Gastrocnemius medialis (tissue), 4 donors: ENCODE measurements around the gene GNAQ. TPM values are rescaled to one million over a fixed set of nuclear protein-coding genes. Genes with fewer than 3 reads are reported as not detected.

ENCODE experiments used
- ATAC-seq, 2 donors: fragments of 150-250 bp; one replicate each; pipeline ENCODE4 v1.9.1; 2016
- DNase-seq, 2 donors: peaks; one replicate each; pipeline ENCODE4 v3.0.0-alpha.2; 2019
- H3K27ac ChIP-seq, 4 donors: fragments of 200-600 bp; sonication (generic); 1 replicate in 1 of 4; 2 replicates in 3 of 4; pipeline ENCODE4 v1.5.1; 2016 to 2018; ENCODE audit warnings: mild to moderate bottlenecking in 2 of 4, moderate library complexity in 1 of 4
- H3K27me3 ChIP-seq, 3 donors: fragments of 200-600 bp; sonication (generic) in 2 of 3; 1 replicate in 1 of 3; 2 replicates in 2 of 3; pipeline versions ENCODE4 v1.5.1 to v1.6.0; 2016 to 2019; ENCODE audit warnings: mild to moderate bottlenecking in 1 of 3, moderate library complexity in 1 of 3
- H3K36me3 ChIP-seq, 2 donors: fragments of 200-600 bp; sonication (generic) in 1 of 2; one replicate each; pipeline ENCODE4 v1.5.1; 2017 to 2018
- H3K4me1 ChIP-seq, 2 donors: fragments of 200-600 bp; sonication (generic) in 1 of 2; one replicate each; pipeline ENCODE4 v1.5.1; 2016 to 2017; ENCODE audit warnings: mild to moderate bottlenecking in 2 of 2
- H3K4me3 ChIP-seq, 4 donors: fragments of 200-600 bp; sonication (generic) in 3 of 4; 1 replicate in 1 of 4; 2 replicates in 3 of 4; pipeline ENCODE4 v1.5.1; 2016 to 2019; ENCODE audit warnings: mild to moderate bottlenecking in 2 of 4
- H3K9me3 ChIP-seq, 3 donors: fragments of 200-600 bp; sonication (generic) in 2 of 3; 1 replicate in 1 of 3; 2 replicates in 2 of 3; pipeline ENCODE4 v1.5.1; 2016 to 2019
- POLR2A ChIP-seq, 2 donors: fragments of 450-650 bp; IDR thresholded peaks; one replicate each; pipeline ENCODE4 v1.6.1; 2017; ENCODE audit warnings: antibody characterized with exemption in 2 of 2, mild to moderate bottlenecking in 2 of 2, moderate library complexity in 2 of 2
- in situ Hi-C, 4 donors: fragments of 200-750 bp; cut with MboI; loops; one replicate each; pipeline versions ENCODE4 v1.15.0 to v1.8.0; 2017; ENCODE audit warnings: low sequenced_read_pairs in 4 of 4
- intact Hi-C: fragments of 100-400 bp; cut with DNase I; formaldehyde crosslinking; loops from one replicate; pipeline ENCODE4 v1.15.1; 2023; ENCODE audit warnings: low total_unique reads
- total RNA-seq, 4 donors: library from RNA; depleted of rRNA; stranded (reverse); fragments of >200 nt; gene quantifications; one replicate each; pipeline versions ENCODE4 v1.1.0 to v1.2.3, GENCODE V29; 2016
- TF ChIP-seq, protein P1 (sequence below), 5 experiments: fragments of 450-650 bp in 3 of 5; fragments of 200-600 bp in 2 of 5; sonication (generic) in 2 of 5; IDR thresholded peaks in 4 of 5; conservative IDR thresholded peaks in 1 of 5; 1 replicate in 4 of 5; 2 replicates in 1 of 5; pipeline ENCODE4 v1.5.1; 2016 to 2019; ENCODE audit warnings: antibody characterized with exemption in 5 of 5, mild to moderate bottlenecking in 3 of 5, moderate library complexity in 3 of 5

Gene GNAQ
- total RNA-seq, 4 donors from 2014 or later, result 11.3 to 25.9 (median 18.7) TPM

DNA sequence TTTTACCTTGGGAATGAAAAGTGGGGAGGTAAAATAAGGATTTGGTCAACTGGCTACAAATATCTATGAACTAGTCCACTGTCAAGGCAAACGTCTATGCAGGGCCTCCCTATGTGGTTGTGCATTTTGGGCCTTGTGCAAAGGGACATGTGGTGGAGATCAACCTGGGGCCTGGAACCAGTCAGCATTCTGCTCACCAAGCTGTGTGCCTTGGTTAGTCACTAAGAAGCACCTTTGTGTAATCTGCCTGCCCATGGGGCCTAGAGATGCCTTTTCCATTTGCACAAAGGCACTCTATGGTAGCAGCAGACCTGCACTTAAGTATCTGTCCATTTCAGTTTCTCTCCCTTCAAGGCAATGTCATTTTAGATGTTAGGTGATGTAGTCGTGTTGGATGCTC lies 184.0 kb downstream of the GNAQ start:
- Histone ChIP-seq H3K27me3 (no peaks in the 10 kb centered on the region), H3K4me1 (peaks cover 15 to 19% of the 10 kb centered on the region in 2 donors), H3K9me3 (no peaks in the 10 kb centered on the region), H3K36me3 (no peaks in the 10 kb centered on the region), H3K27ac (peak overlapping the region; percentile 52 to 76 (median 72)), H3K4me3 (no peak overlapping the region)
- ATAC-seq (no peak), DNase-seq (no peak)
- TF ChIP-seq, protein P1, sequence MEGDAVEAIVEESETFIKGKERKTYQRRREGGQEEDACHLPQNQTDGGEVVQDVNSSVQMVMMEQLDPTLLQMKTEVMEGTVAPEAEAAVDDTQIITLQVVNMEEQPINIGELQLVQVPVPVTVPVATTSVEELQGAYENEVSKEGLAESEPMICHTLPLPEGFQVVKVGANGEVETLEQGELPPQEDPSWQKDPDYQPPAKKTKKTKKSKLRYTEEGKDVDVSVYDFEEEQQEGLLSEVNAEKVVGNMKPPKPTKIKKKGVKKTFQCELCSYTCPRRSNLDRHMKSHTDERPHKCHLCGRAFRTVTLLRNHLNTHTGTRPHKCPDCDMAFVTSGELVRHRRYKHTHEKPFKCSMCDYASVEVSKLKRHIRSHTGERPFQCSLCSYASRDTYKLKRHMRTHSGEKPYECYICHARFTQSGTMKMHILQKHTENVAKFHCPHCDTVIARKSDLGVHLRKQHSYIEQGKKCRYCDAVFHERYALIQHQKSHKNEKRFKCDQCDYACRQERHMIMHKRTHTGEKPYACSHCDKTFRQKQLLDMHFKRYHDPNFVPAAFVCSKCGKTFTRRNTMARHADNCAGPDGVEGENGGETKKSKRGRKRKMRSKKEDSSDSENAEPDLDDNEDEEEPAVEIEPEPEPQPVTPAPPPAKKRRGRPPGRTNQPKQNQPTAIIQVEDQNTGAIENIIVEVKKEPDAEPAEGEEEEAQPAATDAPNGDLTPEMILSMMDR (IDR thresholded peaks at IDR 0.05 in 4 of 5, conservative IDR thresholded peaks at IDR 0.05 in 1 of 5), result no peak
- TF ChIP-seq POLR2A (IDR thresholded peaks at IDR 0.05), result no peak
- in situ Hi-C loops, result loop anchor here in 2 of 4 donors (10.0 to 25.0 kb wide), 2 partner anchors 63 to 190 kb away; partner anchors contain the start of gene GNAQ (in 1 of the 2)
- intact Hi-C loops, result loop anchor here (2.0 to 10.0 kb wide), 3 partner anchors 41 to 393 kb away; no protein-coding TSS in a partner anchor

DNA sequence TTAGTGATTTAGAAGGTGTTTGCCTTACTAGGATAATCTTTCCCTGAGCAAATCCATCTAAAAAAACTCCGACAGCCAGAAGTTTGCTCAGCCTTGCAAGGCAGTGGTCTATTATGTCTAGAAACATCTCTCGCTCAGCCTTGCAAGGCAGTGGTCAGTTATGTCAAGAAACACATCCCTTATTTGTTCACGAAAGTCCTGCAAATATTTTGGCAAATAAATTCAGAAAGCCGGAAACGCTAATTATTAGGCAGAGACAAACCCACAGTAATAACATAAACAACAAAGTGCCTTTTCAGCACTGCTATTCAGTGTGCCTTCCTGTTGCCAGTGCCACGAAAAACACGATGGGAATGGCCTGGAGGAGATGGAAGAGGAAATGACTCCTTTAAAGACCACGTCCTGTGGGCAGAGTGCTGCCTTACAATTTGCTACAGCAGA lies 184.5 kb downstream of the GNAQ start:
- Histone ChIP-seq H3K4me1 (peaks cover 15 to 19% of the 10 kb centered on the region in 2 donors), H3K27me3 (no peaks in the 10 kb centered on the region), H3K9me3 (no peaks in the 10 kb centered on the region), H3K4me3 (no peak overlapping the region), H3K27ac (peak overlapping the region; percentile 52 to 76 (median 72)), H3K36me3 (no peaks in the 10 kb centered on the region)
- DNase-seq (no peak), ATAC-seq (peak in 1 of 2 donors; percentile 13)
- intact Hi-C loops (loop anchor here (10.0 kb wide), 1 partner anchor 392 kb away; no protein-coding TSS in a partner anchor), in situ Hi-C loops (loop anchor here in 2 of 4 donors (10.0 to 25.0 kb wide), 2 partner anchors 62 to 190 kb away; partner anchors contain the start of gene GNAQ (in 1 of the 2))
- TF ChIP-seq, protein P1 (IDR thresholded peaks at IDR 0.05 in 4 of 5, conservative IDR thresholded peaks at IDR 0.05 in 1 of 5), result no peak
- TF ChIP-seq POLR2A (IDR thresholded peaks at IDR 0.05), result no peak

DNA sequence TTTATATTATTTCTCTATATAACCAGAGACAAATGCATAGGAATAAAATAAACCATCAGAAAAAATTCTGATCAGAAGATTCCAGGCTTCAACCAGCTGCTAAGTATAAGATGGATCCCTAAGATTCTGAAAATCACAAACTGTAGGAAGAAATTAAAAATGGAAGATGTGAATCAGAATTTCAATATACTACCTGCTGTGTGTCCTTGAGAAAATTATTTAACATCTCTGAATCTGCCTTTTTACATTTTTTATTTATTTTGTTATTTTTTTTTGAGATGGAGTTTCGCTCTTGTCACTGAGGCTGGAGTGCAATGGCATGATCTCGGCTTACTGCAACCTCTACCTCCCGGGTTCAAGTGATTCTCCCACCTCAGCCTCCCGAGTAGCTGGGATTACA lies 187.2 kb downstream of the GNAQ start:
- no peaks in the 10 kb centered on the region for H3K36me3 ChIP-seq
- H3K27me3 ChIP-seq, result no peaks in the 10 kb centered on the region
- no peak for TF ChIP-seq POLR2A (IDR thresholded peaks at IDR 0.05)
- TF ChIP-seq, protein P1 (IDR thresholded peaks at IDR 0.05 in 4 of 5, conservative IDR thresholded peaks at IDR 0.05 in 1 of 5), result no peak
- no peak overlapping the region for H3K27ac ChIP-seq
- peaks cover 16 to 25% of the 10 kb centered on the region in 2 donors for H3K4me1 ChIP-seq
- no peak overlapping the region for H3K4me3 ChIP-seq
- in situ Hi-C loops, result loop anchor here in 2 of 4 donors (10.0 to 25.0 kb wide), 2 partner anchors 60 to 193 kb away; partner anchors contain the start of gene GNAQ (in 1 of the 2)
- intact Hi-C loops, result loop anchor here (10.0 kb wide), 1 partner anchor 390 kb away; no protein-coding TSS in a partner anchor
- ATAC-seq, result no peak
- no peak for DNase-seq
- H3K9me3 ChIP-seq, result no peaks in the 10 kb centered on the region

DNA sequence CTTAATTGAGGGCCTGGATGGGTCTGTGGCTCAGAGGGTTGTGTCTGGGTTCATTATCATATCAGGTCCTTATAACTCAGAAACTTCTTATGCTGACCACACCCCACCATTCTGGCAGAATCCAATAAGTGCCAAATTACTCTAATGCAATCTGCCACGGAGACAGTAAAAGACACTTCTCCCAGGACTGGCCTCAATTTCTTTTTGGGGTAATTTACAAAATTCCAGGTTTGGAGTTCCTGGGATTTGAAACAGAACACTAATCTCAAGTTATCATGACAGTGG lies 187.8 kb downstream of the GNAQ start:
- H3K27ac ChIP-seq, result no peak overlapping the region
- H3K4me1 ChIP-seq, result peaks cover 11 to 25% of the 10 kb centered on the region in 2 donors
- ATAC-seq, result no peak
- no peak for DNase-seq
- no peaks in the 10 kb centered on the region for H3K36me3 ChIP-seq
- TF ChIP-seq POLR2A (IDR thresholded peaks at IDR 0.05), result no peak
- TF ChIP-seq, protein P1 (IDR thresholded peaks at IDR 0.05 in 4 of 5, conservative IDR thresholded peaks at IDR 0.05 in 1 of 5), result no peak
- H3K4me3 ChIP-seq, result no peak overlapping the region
- no peaks in the 10 kb centered on the region for H3K27me3 ChIP-seq
- no peaks in the 10 kb centered on the region for H3K9me3 ChIP-seq
- intact Hi-C loops (loop anchor here (10.0 kb wide), 1 partner anchor 389 kb away; no protein-coding TSS in a partner anchor), in situ Hi-C loops (loop anchor here in 2 of 4 donors (10.0 to 25.0 kb wide), 2 partner anchors 59 to 193 kb away; partner anchors contain the start of gene GNAQ (in 1 of the 2))
